Activated CD4-positive, alpha-beta T cell treated with anti-CD3 and anti-CD28 coated beads, Interleukin-2, Interleukin-6, amounts not matched to agents 100 ng/mL and 50 ng/mL, durations not matched to agents 16 hours and 8 hours (primary cell): Measurements from ENCODE around the gene ZMYM4.
A peak's percentile ranks its signal among the peaks of the same experiment; 100 is the strongest.

ENCODE experiments used
- DNase-seq: peaks from one replicate; pipeline ENCODE4 v3.0.0-alpha.2; 2020

The ZMYM4 gene

DNA sequence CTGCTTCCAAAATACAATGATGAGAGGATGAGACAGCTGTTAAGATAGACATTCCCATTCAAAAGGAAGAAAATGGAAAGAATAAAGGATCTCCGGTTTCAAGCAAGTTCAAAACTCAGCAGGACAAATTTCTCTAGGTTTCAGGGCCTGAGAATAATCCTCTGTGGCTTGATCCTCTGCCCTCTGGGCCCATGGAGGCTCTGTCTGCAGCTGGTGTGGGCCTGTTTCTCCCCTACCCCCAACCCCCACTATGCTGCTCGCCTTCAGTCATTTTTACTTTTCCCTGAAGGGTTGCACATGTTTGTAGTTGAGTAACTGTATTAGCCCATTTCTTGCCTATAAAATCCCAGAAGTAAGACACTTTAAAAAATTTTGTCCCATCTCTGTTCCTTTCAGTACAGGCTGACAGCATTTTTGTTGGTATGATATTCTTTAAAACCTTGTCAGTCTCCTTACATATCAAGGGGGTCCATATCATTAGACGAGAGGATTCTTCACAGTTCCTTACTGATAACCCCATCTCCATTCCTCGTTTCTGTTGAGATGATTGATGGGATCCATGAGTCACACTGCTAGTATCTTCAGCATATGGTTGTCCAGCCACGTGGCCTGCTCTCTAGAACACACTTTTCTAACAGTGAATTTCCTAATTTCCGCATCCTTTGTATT is 10.5 kb downstream of the ZMYM4 start:
- no peak for DNase-seq

DNA sequence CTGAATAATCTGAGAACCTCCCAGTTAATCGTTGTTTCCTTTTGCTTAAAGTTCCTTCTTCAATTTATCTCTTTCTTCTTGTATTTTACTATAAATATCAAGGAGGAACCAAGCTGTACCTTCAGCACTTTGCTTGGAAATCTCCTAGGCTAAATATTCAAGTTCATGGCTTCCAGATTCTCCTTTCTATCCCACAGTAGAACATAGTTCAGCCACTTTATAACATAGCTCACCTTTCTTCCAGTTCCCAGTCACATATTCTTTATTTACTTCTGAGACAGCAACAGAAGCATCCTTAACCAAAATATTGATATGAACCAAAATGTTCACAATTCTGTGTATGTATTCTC is 11.0 kb downstream of the ZMYM4 start:
- no peak for DNase-seq

DNA sequence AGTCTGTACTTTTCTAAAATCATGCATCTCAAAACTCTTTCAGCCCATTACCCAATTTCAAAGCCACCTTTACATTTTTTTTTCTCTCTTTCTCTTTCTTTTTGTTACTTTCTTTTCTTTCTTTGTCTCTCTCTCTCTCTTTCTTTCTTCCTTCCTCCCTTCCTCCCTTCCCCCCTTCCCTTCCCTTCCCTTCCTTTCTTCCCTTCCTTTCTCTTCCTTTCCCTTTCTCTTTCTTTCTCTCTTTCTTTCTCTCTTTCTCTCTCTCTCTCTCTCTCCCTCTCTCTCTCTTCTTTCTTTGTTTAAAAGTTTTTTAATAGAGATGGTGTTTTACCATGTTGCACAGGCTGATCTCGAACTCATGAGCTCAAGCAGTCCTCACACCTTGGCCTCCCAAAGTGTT is 11.5 kb downstream of the ZMYM4 start:
- DNase-seq, result no peak

DNA sequence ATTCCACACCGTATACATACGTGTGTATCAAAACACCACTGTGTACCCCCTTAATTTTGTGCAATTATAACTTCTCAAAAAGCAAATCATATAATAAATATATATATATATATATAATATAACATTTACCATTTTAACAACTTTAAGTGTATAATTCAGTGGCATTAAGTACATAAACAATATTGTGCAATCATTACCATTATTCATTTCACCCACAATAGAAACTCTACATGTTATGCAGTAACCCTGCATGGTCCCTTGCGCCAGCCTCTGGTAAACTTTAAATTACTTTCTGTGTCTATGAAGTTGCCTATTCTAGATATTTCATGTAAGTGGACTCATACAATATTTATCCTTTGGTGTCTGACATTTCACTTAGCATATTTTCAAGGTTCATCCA is 13.1 kb downstream of the ZMYM4 start:
- no peak for DNase-seq

DNA sequence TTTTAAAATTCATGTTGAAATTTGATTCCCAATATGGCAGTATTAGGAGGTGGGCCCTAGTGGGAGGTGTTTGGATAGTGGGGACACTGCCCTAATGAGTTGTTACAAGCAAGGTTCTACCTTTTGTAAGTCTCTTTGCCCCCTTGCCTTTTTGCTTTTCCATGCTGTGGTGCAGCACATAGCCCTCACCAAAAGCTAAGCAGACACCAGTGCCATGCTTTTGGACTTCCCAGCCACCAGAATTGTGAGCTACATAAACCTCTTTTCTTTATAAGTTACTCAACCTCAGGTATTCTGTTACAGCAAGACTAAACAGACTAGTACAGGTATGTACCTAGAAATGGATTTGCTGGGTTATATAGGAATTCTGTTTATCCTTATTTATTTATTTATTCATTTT is 13.7 kb downstream of the ZMYM4 start:
- no peak for DNase-seq

DNA sequence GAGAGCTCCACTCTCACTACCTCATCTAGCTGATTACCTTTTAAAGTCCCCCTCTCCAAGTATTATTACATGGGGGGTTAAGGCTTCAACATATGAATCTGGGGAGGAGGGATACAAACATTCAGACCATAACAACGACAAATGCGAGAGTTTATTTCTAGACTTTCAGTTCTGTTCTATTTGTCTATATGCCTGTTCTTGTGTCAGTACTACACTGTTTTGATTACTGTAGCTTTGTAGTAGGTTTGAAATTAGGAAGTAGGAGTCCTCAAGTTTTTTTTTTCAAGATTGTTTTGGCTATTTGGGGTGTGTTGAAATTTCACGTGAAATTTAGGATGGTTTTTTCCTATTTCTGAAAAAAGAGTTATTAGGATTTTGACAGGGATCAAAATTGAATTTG is 16.3 kb downstream of the ZMYM4 start:
- DNase-seq, result no peak

DNA sequence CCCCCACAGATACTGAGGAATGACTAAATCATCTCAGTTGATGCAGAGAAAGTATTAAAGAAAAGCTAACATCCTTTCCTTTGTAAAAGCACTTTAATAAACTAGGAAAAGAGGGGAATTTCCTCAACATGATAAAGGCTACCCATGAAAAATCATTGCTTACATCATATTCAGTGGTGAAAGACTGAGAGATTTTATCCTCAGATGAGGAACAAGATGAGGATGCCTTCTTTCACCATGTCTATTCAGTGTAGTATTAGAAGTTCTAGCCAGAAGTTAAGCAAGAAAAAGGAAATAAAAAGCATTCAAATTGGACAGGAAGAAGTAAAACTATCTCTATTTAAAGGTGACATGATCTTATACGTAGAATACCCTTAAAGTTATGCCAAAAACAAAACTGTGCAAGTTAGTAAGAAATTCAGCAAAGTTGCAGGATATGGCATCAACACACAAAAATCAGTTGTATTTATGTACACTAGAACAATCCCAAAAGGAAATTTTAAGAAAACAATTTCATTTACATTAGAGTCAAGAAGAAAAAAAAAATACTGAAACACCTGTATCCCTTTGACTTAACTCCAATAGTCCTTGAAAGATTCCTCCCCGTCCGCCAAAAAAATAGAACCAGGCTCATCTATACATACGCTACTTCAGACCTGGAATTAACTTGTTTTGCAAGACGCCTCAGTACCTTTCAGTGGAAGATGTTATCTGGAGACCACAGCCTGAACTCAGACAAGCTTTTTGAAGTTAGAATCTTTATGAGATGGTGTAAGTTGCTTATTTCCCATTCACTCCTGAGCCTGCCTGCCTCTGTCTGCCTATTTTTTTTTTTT is 17.5 kb downstream of the ZMYM4 start:
- no peak for DNase-seq

- no peak for DNase-seq
These were observed 19.5 kb downstream of the ZMYM4 start for GRCh38 chr1:35287807-35288640.

- DNase-seq, result no peak
These were observed 20.3 kb downstream of the ZMYM4 start for GRCh38 chr1:35288761-35289160.

DNA sequence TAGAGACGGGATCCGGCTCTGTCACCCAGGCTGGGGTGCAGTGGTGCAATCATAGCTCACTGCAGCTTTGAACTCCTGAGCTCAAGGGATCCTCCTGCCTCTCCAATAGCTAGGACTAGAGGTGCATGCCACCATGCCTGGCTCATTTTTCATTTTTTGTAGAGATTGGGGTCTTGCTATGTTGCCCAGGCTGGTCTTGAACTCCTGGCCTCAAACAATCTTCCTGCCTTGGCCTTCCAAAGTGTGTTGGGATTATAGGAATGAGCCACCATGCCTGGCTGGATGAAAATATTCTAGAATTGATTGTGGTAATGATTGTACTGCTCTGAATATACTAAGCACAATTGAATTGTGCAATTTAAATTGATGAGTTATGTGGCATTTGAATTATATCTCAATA is 21.9 kb downstream of the ZMYM4 start:
- no peak for DNase-seq

DNA sequence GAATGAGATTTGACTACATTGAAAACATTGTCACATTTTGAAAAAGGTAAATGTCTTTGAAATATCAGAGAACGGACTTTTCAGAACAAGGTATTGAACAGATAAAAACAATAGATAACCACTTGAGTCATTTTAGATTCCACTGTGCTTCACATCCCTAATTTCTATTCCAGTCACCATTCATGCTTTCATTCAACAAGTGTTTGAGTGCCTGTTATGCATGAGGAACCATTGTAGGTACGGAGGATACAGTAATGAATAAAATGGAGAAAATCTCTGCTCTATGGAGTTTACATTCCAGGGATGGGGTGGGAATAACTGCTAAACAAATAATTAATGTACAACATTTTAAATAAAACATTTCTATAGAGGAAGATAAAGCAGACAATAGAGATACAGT is 26.3 kb downstream of the ZMYM4 start:
- DNase-seq, result no peak

DNA sequence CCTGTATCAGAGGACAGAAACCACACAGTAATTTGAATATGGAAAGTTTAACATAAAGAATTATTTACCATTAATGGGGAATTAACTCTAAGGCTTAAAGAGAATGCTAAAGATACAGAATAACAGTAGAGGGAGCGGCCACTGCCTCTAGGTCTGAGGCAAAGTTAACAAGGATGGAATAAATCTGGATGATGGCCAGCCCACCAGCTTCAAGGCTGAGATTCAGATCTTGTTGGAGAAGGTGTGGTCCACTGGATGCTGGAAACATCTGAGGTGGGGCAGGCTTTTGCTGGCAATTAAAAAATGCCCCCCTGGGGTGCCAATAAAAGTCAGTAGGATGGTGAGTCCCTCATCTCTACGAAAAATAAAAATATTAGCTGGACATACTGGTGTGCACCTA is 29.4 kb downstream of the ZMYM4 start:
- no peak for DNase-seq

DNA sequence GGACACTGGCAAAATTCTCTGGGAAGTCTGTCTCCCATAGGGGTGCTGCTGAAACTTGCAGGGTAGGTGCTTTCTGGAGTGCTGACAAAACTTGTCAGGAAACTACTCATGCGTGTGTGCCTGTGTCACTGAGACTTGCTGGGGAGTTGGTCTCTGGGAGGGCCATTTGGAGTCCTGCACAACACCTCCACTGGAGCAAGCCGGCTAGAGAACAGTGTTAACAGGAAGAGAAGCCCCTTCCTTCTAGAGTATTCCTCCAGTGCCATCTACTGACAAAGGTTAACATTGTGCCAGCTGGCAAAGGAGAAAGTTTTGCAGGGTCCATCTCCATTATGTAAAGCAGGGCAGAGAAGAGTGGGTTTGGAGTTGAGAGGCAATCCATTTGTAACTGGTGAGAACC is 30.0 kb downstream of the ZMYM4 start:
- DNase-seq, result peak; percentile 13

GRCh38 chr1:35300376-35300775 is 31.9 kb downstream of the ZMYM4 start:
- DNase-seq, result no peak

DNA sequence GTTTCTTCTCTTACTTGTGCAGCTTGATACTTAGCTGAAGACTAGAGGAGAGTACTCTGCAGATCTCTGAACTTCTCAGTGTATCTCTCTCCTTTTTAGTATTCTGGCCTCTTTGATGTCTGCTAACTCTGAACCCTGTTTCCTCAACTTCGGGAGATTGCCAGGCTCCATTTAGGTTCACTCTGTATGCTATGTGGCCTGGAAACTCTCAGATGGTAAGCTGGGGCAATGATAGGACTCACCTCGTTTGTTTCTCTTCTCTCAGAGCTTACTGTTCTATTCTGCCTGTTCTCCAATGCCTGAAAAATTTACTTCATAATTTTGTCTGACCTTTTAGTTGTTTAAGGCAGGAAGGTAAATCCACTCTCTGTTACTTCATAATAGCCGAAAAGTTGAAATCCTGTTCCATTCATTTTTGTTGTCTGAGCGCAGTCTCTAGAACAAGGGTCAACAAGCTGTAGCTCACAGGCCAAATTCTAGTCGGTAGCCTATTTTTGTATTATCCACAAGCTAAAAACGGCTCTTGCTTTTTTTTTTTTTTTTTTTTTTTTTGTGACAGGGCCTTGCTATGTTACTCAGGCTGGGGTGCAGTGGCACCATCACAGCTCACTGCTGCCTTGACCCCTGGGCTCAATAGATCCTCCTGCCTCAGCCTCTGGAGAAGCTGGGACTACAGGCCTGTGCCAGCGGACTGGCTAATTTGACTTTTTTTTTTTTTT is 33.3 kb downstream of the ZMYM4 start:
- DNase-seq, result no peak

DNA sequence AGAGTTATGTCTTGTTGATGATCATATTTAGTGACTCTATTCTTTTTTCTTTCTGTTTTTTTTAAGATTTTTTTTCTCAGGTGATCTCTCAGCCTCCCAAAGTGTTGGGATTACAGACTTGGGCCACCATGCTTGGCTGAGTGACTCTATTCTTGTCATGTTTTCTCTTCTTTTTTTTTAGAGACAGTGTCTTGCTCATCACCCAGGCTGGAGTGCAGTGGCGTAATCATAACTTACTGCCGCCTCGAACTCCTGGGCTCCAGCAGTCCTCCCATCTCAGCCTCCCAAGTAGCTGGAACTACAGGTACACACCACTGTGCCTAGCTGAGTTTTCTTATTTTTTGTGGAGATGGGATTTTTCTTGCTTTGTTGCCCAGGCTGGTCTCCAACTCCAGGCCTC is 36.9 kb downstream of the ZMYM4 start:
- no peak for DNase-seq

GRCh38 chr1:35315649-35316048 is 47.1 kb downstream of the ZMYM4 start:
- DNase-seq, result no peak

DNA sequence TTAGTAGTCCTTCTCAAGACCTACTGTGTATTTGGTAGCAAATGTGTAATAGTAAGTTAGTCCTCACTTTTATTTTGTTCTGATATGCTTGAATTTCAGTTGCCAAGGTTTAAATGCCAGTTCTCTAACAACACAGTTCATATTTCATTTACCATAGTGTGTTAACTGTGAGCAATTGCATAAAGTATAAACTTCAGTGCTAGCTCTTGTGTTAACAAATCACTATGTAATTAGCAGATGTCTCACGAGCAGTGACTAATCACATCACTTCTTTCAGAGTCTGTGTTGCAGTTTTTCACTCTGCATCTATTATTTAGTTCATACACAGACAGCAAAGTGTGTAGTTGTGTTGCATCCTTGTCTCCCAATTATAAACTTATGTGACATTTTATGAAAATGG is 47.8 kb downstream of the ZMYM4 start:
- DNase-seq, result no peak

- DNase-seq, result no peak
These were observed 51.6 kb downstream of the ZMYM4 start for GRCh38 chr1:35319988-35320713.

DNA sequence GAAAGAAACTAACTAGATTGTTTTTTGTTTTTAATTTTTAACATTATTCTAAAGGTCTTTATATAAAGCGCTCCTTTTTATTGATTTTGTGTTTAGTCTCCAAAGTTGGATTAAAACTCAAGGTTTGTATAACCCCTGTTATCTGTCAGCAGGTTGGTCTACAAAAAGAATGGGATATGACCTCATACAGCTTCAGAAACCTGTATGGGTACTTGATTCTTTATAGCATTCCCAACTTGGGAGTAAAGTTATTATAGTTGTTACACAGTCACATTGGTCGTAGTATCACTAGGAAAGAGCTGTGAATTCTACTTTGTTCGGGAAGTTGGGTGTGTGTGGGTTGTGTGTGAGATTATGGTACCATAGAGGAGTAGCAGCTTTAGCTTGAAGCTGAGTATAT is 52.4 kb downstream of the ZMYM4 start:
- no peak for DNase-seq

- no peak for DNase-seq
These were observed 56.0 kb downstream of the ZMYM4 start for GRCh38 chr1:35324486-35324885.

GRCh38 chr1:35326246-35326866 is 57.8 kb downstream of the ZMYM4 start:
- DNase-seq, result no peak
